Measurements from ENCODE around the gene GLS.

Gene GLS

DNA sequence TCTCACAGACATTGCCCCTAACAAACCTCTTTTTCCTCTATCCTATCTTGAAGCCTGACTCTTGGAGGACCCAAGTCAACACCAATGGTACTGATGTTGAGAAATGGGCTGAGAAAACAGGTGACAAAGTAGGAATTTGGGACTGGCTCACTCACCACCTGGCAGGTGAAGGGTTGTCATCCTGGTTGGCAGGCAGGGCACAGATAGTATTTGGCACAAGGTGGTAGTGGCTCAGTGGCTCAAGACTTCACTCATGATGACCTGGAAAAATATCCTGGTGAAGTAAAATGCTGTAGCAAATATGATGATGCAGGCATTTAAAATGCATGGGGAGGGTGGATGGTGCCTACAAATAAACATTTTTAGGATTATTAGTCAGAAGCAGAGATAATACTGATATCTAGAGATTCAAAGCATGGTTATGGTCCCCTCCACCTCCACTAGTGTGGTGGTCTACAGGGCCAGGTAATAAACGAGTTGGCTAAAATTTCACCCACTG, 38.0 kb upstream of the GLS start (continued):
- TF ChIP-seq ZNF558 (tag by site-specific recombination; IDR thresholded peaks at IDR 0.05) (no peak), ZNF366 (tag by site-specific recombination; conservative IDR thresholded peaks at IDR 0.05) (no peak), ZNF621 (tag by site-specific recombination; IDR thresholded peaks at IDR 0.05) (no peak), GLI4 (tag by site-specific recombination; IDR thresholded peaks at IDR 0.05) (no peak), ZSCAN30 (tag by site-specific recombination; IDR thresholded peaks at IDR 0.05) (no peak), HOXA7 (CRISPR knock-in tag; IDR thresholded peaks at IDR 0.05; ENCODE audit: borderline replicate concordance) (no peak), ZNF791 (tag by site-specific recombination; IDR thresholded peaks at IDR 0.05) (no peak), ZNF423 (tag by site-specific recombination; IDR thresholded peaks at IDR 0.05) (no peak), ZNF324 (tag by site-specific recombination; IDR thresholded peaks at IDR 0.05) (no peak), ZNF114 (tag by site-specific recombination; IDR thresholded peaks at IDR 0.05) (no peak), ZNF175 (tag by site-specific recombination; IDR thresholded peaks at IDR 0.05) (no peak)
- TF ChIP-seq, protein P1, sequence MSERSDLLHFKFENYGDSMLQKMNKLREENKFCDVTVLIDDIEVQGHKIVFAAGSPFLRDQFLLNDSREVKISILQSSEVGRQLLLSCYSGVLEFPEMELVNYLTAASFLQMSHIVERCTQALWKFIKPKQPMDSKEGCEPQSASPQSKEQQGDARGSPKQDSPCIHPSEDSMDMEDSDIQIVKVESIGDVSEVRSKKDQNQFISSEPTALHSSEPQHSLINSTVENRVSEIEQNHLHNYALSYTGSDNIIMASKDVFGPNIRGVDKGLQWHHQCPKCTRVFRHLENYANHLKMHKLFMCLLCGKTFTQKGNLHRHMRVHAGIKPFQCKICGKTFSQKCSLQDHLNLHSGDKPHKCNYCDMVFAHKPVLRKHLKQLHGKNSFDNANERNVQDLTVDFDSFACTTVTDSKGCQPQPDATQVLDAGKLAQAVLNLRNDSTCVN (tag by site-specific recombination; optimal IDR thresholded peaks at IDR 0.05) = no peak
- TF ChIP-seq, protein P2, sequence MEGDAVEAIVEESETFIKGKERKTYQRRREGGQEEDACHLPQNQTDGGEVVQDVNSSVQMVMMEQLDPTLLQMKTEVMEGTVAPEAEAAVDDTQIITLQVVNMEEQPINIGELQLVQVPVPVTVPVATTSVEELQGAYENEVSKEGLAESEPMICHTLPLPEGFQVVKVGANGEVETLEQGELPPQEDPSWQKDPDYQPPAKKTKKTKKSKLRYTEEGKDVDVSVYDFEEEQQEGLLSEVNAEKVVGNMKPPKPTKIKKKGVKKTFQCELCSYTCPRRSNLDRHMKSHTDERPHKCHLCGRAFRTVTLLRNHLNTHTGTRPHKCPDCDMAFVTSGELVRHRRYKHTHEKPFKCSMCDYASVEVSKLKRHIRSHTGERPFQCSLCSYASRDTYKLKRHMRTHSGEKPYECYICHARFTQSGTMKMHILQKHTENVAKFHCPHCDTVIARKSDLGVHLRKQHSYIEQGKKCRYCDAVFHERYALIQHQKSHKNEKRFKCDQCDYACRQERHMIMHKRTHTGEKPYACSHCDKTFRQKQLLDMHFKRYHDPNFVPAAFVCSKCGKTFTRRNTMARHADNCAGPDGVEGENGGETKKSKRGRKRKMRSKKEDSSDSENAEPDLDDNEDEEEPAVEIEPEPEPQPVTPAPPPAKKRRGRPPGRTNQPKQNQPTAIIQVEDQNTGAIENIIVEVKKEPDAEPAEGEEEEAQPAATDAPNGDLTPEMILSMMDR (tag by site-specific recombination; IDR thresholded peaks at IDR 0.05) = no peak

DNA sequence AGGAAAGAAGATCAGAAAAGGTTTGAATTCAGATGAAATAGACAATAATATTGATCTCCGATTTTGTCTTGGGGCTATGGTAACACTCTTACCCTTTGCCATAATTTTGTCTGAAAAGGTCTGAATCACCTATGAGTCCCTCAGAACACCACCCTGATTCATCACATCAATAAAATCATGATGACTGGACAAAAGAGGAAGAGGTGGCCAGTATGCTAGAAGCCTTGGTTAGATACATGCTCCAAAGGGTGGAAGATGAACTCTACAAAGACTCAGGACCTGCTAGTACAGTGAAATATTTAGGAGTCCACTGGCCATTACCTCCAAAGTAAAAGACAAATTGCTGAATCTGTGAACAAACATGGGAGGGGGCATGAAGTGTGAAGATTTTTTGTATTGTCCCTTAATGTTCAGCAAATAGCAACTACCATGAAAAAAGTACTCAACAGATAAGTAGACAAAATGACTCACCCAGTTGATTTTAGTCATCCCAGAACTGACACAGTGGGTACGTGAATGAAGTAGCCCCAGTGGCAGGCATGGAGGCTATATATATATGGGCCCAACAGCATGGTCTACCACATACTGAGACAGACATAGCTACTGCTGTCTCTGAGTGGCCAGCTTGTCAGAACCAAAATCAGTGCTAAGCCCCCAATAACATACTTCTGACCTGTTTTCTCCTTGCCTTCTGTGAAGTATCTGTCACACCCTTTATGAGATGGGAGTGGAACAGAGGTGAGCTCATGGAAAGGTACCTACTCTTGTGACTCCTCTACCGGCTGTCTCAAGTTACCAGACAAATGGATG, 36.5 kb upstream of the GLS start:
- ChIA-PET POLR2A (no interaction called here), CTCF (interaction anchor here (0.8 to 0.9 kb wide), 2 partner anchors 43 to 62 kb away, joined by 3 to 4 read pairs; no protein-coding TSS in a partner anchor)
- H3K9me3 ChIP-seq (ENCODE audit: control insufficient read depth, insufficient read depth, low read depth, low read length) = no peaks in the 10 kb centered on the region
- TF ChIP-seq, protein P3, sequence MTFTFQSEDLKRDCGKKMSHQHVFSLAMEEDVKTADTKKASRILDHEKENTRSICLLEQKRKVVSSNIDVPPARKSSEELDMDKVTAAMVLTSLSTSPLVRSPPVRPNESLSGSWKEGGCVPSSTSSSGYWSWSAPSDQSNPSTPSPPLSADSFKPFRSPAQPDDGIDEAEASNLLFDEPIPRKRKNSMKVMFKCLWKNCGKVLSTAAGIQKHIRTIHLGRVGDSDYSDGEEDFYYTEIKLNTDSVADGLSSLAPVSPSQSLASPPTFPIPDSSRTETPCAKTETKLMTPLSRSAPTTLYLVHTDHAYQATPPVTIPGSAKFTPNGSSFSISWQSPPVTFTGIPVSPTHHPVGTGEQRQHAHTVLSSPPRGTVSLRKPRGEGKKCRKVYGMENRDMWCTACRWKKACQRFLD (tag by site-specific recombination; IDR thresholded peaks at IDR 0.05) = no peak
- TF ChIP-seq ZNF510 (tag by site-specific recombination; IDR thresholded peaks at IDR 0.05; ENCODE audit: insufficient replicate concordance) (no peak), WT1 (tag by site-specific recombination; IDR thresholded peaks at IDR 0.05) (0 out of 2 replicates have a peak, but pooled peaks have one; percentile 24), KLF16 (tag by site-specific recombination; IDR thresholded peaks at IDR 0.05) (no peak), ZNF239 (tag by site-specific recombination; IDR thresholded peaks at IDR 0.05) (no peak), ZNF629 (tag by site-specific recombination; IDR thresholded peaks at IDR 0.05) (peak; percentile 23; the same call in 1 of the 2 replicates), GLIS2 (tag by site-specific recombination; IDR thresholded peaks at IDR 0.05) (no peak), SP7 (tag by site-specific recombination; IDR thresholded peaks at IDR 0.05) (0 out of 2 replicates have a peak, but pooled peaks have one; percentile 21), OSR2 (tag by site-specific recombination; IDR thresholded peaks at IDR 0.05) (peak; percentile 55; the same call in 1 of the 2 replicates), SCRT2 (tag by site-specific recombination; IDR thresholded peaks at IDR 0.05) (no peak), ZNF677 (tag by site-specific recombination; IDR thresholded peaks at IDR 0.05) (no peak), ZNF416 (tag by site-specific recombination; IDR thresholded peaks at IDR 0.05) (no peak)
- TF ChIP-seq, protein P4, sequence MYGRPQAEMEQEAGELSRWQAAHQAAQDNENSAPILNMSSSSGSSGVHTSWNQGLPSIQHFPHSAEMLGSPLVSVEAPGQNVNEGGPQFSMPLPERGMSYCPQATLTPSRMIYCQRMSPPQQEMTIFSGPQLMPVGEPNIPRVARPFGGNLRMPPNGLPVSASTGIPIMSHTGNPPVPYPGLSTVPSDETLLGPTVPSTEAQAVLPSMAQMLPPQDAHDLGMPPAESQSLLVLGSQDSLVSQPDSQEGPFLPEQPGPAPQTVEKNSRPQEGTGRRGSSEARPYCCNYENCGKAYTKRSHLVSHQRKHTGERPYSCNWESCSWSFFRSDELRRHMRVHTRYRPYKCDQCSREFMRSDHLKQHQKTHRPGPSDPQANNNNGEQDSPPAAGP (tag by site-specific recombination; IDR thresholded peaks at IDR 0.05) = peak; percentile 64
- TF ChIP-seq, protein P2 (tag by site-specific recombination; IDR thresholded peaks at IDR 0.05) = no peak
- TF ChIP-seq, protein P5, sequence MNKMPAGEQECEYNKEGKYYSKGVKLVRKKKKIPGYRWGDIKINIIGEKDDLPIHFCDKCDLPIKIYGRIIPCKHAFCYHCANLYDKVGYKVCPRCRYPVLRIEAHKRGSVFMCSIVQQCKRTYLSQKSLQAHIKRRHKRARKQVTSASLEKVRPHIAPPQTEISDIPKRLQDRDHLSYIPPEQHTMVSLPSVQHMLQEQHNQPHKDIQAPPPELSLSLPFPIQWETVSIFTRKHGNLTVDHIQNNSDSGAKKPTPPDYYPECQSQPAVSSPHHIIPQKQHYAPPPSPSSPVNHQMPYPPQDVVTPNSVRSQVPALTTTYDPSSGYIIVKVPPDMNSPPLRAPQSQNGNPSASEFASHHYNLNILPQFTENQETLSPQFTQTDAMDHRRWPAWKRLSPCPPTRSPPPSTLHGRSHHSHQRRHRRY (tag by site-specific recombination; IDR thresholded peaks at IDR 0.05) = no peak
- peaks cover 10% of the 10 kb centered on the region; the same call in 1 of the 2 replicates for H3K4me1 ChIP-seq (ENCODE audit: control insufficient read depth, insufficient read depth, low read length)
- H3K4me3 ChIP-seq (ENCODE audit: low read depth, low read length) = no peak overlapping the region
- no peak overlapping the region for H3K27ac ChIP-seq (ENCODE audit: extremely low read depth, low read depth, low read length)
- no peaks in the 10 kb centered on the region for H3K36me3 ChIP-seq (ENCODE audit: control insufficient read depth in 2 of 2, insufficient read depth in 1 of 2, low read length in 2 of 2)

Measured in HEK293 (cell line).